SU-DHL-6 (cell line): Measurements from ENCODE around the gene EPHA8.

Source experiments
- EZH2phosphoT487 ChIP-seq: fragments of 200-600 bp; sonication (generic), shearing (Covaris generic); conservative IDR thresholded peaks from 2 replicates; pipeline ENCODE4 v1.6.1; 2018; ENCODE audit warnings: mild to moderate bottlenecking, antibody characterized with exemption, low read length, moderate library complexity, mixed read lengths
- TF ChIP-seq, protein P1 (sequence below): fragments of 200-600 bp; sonication (generic); IDR thresholded peaks from one replicate; pipeline ENCODE4 v1.5.1; 2017; ENCODE audit warnings: antibody characterized with exemption, mild to moderate bottlenecking, low read length, moderate library complexity; ENCODE audit not compliant: insufficient read depth, poor library complexity, severe bottlenecking

GRCh38 chr1:22575532-22576149 is 12.4 kb downstream of the EPHA8 start:
- no peak for TF ChIP-seq EZH2phosphoT487
- TF ChIP-seq, protein P1, sequence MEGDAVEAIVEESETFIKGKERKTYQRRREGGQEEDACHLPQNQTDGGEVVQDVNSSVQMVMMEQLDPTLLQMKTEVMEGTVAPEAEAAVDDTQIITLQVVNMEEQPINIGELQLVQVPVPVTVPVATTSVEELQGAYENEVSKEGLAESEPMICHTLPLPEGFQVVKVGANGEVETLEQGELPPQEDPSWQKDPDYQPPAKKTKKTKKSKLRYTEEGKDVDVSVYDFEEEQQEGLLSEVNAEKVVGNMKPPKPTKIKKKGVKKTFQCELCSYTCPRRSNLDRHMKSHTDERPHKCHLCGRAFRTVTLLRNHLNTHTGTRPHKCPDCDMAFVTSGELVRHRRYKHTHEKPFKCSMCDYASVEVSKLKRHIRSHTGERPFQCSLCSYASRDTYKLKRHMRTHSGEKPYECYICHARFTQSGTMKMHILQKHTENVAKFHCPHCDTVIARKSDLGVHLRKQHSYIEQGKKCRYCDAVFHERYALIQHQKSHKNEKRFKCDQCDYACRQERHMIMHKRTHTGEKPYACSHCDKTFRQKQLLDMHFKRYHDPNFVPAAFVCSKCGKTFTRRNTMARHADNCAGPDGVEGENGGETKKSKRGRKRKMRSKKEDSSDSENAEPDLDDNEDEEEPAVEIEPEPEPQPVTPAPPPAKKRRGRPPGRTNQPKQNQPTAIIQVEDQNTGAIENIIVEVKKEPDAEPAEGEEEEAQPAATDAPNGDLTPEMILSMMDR, result no peak
